NB4 (cell line): Measurements from ENCODE around the gene FOXP1.

Experiments
- DNase-seq: peaks from one replicate; pipeline ENCODE4 v3.0.0; 2010; ENCODE audit warnings: low read depth
- H3K4me3 ChIP-seq: one replicate; pipeline ENCODE4 v1.5.1; 2011; ENCODE audit warnings: mild to moderate bottlenecking, low read depth, low read length, moderate library complexity
- MYC ChIP-seq: IDR thresholded peaks from 2 replicates; pipeline ENCODE4 v1.6.1; 2011; ENCODE audit warnings: low read depth, low read length
- POLR2A ChIP-seq: IDR thresholded peaks from 2 replicates; pipeline ENCODE4 v1.6.1; 2011; ENCODE audit warnings: mild to moderate bottlenecking; ENCODE audit not compliant: insufficient read length; ENCODE audit errors: extremely low read depth
- TF ChIP-seq, protein P1 (sequence below): IDR thresholded peaks from 2 replicates; pipeline ENCODE4 v1.6.1; 2011; ENCODE audit warnings: low read depth, low read length
- TF ChIP-seq, protein P2 (sequence below): IDR thresholded peaks from one replicate; pipeline ENCODE4 v1.5.1; 2012; ENCODE audit warnings: low read depth, low read length

FOXP1 gene

DNA sequence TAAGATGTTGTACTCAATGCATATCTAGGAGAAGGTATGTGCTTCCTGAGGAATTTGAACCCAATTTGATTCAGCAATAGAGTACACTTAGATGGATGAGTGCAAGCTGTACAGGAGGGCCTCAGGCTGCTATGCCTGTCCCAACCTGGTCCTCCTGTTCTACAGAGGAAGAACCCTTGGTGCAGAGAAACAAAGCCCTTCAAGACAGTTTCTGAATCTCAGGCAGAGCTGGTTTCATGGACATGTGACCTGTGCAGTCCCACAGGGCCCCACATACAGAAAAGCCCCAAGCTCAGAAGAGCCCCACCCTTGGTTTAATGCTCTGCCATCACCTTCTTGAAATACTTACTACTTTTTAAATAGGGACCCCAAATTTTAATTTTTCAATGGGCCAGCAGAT, 15.3 kb downstream of the FOXP1 start:
- DNase-seq = no peak
- TF ChIP-seq, protein P1, sequence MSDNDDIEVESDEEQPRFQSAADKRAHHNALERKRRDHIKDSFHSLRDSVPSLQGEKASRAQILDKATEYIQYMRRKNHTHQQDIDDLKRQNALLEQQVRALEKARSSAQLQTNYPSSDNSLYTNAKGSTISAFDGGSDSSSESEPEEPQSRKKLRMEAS = no peak
- TF ChIP-seq MYC = no peak
- TF ChIP-seq, protein P2, sequence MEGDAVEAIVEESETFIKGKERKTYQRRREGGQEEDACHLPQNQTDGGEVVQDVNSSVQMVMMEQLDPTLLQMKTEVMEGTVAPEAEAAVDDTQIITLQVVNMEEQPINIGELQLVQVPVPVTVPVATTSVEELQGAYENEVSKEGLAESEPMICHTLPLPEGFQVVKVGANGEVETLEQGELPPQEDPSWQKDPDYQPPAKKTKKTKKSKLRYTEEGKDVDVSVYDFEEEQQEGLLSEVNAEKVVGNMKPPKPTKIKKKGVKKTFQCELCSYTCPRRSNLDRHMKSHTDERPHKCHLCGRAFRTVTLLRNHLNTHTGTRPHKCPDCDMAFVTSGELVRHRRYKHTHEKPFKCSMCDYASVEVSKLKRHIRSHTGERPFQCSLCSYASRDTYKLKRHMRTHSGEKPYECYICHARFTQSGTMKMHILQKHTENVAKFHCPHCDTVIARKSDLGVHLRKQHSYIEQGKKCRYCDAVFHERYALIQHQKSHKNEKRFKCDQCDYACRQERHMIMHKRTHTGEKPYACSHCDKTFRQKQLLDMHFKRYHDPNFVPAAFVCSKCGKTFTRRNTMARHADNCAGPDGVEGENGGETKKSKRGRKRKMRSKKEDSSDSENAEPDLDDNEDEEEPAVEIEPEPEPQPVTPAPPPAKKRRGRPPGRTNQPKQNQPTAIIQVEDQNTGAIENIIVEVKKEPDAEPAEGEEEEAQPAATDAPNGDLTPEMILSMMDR = no peak
- TF ChIP-seq POLR2A = no peak
- H3K4me3 ChIP-seq = no peak overlapping the region

DNA sequence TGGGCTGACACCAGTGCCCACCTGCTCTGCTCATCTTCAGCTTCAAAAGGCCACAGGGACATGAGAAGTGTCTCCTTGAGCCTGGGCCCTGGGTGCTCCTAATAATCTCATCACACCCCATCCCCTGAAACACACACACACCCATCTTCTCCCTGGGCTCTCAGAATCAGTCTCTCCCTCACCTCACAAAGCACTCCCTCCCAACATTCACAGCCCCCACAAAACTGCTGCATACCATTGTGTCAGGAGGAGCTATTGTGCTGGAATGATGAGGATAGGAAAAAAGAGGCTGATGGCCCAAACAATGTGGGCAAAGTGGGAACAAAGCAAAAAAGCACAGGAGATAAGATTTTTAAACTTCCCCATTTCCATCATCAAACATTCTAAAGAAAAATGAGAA, 16.8 kb downstream of the FOXP1 start:
- H3K4me3 ChIP-seq = no peak overlapping the region
- TF ChIP-seq MYC = no peak
- TF ChIP-seq, protein P1 = no peak
- TF ChIP-seq POLR2A = no peak
- TF ChIP-seq, protein P2 = no peak
- no peak for DNase-seq

DNA sequence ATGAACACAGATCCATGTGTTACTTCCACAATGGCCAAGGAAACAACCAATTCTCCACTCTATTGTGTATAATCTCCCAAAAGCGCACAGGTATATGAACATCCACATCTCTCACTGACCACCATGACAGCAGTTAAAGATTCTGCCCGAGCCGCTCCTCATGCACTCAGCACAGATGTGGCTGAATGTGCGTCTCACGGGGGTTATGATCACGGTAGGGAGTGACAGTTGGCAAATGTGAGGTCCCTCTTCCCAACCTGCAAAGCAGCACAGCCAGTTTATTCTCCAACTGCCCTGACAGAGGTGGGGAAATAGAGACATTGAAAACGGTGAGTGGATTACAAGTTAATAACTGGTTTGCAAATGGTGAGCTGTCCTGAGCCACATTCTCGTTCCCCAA, 17.6 kb downstream of the FOXP1 start:
- TF ChIP-seq, protein P1 = no peak
- TF ChIP-seq, protein P2 = no peak
- no peak overlapping the region for H3K4me3 ChIP-seq
- DNase-seq = no peak

DNA sequence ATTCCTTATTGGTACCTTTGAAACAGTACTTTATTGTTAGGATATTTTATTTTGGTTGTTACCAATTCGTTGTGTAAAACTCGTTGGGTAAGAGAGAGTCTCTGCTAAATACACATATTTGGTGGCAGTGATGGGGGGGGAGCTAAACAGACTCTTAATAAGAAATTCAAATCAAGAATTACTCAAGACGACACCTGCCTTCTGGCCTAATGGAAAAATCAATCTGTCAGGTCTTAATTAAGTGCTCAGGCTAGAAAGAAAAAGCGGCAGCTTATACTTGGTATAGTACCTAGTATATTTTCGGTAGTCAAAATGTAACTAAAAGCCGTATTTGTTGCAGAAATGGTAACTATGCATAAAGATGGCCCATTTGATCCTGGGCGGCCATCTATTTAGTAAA, 18.2 kb downstream of the FOXP1 start:
- TF ChIP-seq, protein P1 = no peak
- TF ChIP-seq, protein P2 = no peak
- no peak for TF ChIP-seq POLR2A
- H3K4me3 ChIP-seq = no peak overlapping the region
- no peak for DNase-seq

DNA sequence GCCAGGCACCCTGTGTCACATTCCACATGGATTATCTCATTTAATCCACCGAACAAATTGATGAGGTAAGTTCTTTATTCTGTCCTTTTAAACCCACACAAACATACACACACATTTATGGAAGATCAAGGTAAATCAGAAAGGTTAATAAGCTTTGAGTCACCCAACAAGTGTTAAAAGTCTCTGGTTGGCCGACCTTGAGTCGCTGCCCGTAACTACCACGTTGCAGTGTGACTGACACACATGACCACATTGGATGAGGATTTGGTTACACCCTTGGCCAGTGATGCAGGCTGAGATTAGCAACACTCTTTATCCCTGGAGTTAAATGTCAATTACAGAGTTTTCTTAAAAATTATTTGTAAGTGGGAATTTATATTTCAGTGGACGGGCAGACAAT, 19.2 kb downstream of the FOXP1 start:
- TF ChIP-seq, protein P2 = no peak
- TF ChIP-seq POLR2A (no peak), MYC (no peak)
- TF ChIP-seq, protein P1 = no peak
- no peak for DNase-seq
- no peak overlapping the region for H3K4me3 ChIP-seq

DNA sequence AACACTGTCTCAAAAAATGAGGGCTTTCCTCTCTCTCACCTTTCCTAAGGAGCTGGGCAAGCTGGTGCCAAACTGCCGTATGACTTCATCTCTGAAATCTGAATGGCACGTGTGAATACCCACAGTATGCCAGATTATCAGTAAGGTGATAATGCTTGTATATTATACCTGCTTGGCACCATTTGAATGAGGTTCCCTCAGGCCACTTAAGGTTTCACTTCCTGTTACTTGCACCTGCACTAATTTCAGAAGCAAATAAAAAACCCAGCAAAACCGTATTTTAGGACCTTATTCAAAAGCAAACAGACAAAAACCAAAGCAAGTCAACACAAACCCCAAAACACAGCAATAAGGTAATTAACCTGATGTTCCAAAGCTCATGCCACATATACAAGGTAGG, 19.7 kb downstream of the FOXP1 start:
- H3K4me3 ChIP-seq = no peak overlapping the region
- TF ChIP-seq MYC (no peak), POLR2A (no peak)
- TF ChIP-seq, protein P1 = no peak
- TF ChIP-seq, protein P2 = no peak
- DNase-seq = no peak
